ENCODE data around the gene LVRN.
"Not testable (repeated sequence)": the region's sequence is repeated elsewhere in the genome, so short reads cannot be mapped to it uniquely, and the experiment has no call there.

LVRN gene
- total RNA-seq, result 0 to 0.49 (median 0.12) reads per million in 9 experiments

- Mint-ChIP-seq H3K27me3 (peaks cover 42 to 51% of the 10 kb centered on the region in 2 donors), H3K4me3 (peak within 1 kb of the TSS; percentile 5 to 68)
Observed at GRCh38 chr5:115962239-115962564, at the start of gene LVRN. Gene LVRN, plus strand, starts transcription at chr5:115962475. Its CDS starts 143 bp downstream, at chr5:115962618.

GRCh38 chr5:115913623-115914400 is 48.5 kb upstream of the LVRN start:
- not testable (repeated sequence) for H3K27me3 Mint-ChIP-seq; H3K4me1 Mint-ChIP-seq (ENCODE audit: low read depth in 2 of 2); DNase-seq; H3K9me3 Mint-ChIP-seq; H3K4me3 Mint-ChIP-seq; H3K36me3 Mint-ChIP-seq (ENCODE audit: insufficient read depth); ATAC-seq (replicated peaks); H3K27ac Mint-ChIP-seq

More at GRCh38 chr5:115962239-115962564, at the start of gene LVRN:
- Mint-ChIP-seq H3K4me1 (ENCODE audit: low read depth in 2 of 2) (peaks cover 0 to 14% of the 10 kb centered on the region in 2 donors), H3K9me3 (no peaks in the 10 kb centered on the region), H3K27ac (no peak within 1 kb of the TSS), H3K36me3 (ENCODE audit: insufficient read depth) (no peaks in the 10 kb centered on the region)
- ATAC-seq (replicated peaks), result no peak
- no peak for DNase-seq

GRCh38 chr5:115920171-115920725 is 42.0 kb upstream of the LVRN start:
- no peak for ATAC-seq (replicated peaks)
- Mint-ChIP-seq H3K4me3 (no peak overlapping the region), H3K36me3 (ENCODE audit: insufficient read depth) (no peaks in the 10 kb centered on the region), H3K27me3 (no peaks in the 10 kb centered on the region), H3K27ac (no peak overlapping the region), H3K4me1 (ENCODE audit: low read depth in 2 of 2) (no peaks in the 10 kb centered on the region), H3K9me3 (no peaks in the 10 kb centered on the region)
- DNase-seq, result no peak

GRCh38 chr5:115928578-115929407 is 33.5 kb upstream of the LVRN start:
- H3K4me1 Mint-ChIP-seq (ENCODE audit: low read depth in 2 of 2); H3K27ac Mint-ChIP-seq; H3K27me3 Mint-ChIP-seq; H3K4me3 Mint-ChIP-seq; H3K9me3 Mint-ChIP-seq; H3K36me3 Mint-ChIP-seq (ENCODE audit: insufficient read depth); DNase-seq; ATAC-seq (replicated peaks): not testable (repeated sequence)

GRCh38 chr5:115930171-115930570 is 32.1 kb upstream of the LVRN start:
- not testable (repeated sequence) for H3K4me1 Mint-ChIP-seq (ENCODE audit: low read depth in 2 of 2); H3K36me3 Mint-ChIP-seq (ENCODE audit: insufficient read depth); ATAC-seq (replicated peaks); H3K9me3 Mint-ChIP-seq; DNase-seq; H3K27ac Mint-ChIP-seq; H3K4me3 Mint-ChIP-seq; H3K27me3 Mint-ChIP-seq

GRCh38 chr5:115930630-115931337 is 31.5 kb upstream of the LVRN start:
- no peaks in the 10 kb centered on the region for H3K4me1 Mint-ChIP-seq (ENCODE audit: low read depth in 2 of 2)
- no peaks in the 10 kb centered on the region for H3K9me3 Mint-ChIP-seq
- DNase-seq (no peak), ATAC-seq (replicated peaks) (no peak)
- H3K27ac Mint-ChIP-seq, result no peak overlapping the region
- H3K27me3 Mint-ChIP-seq, result no peaks in the 10 kb centered on the region
- H3K4me3 Mint-ChIP-seq, result no peak overlapping the region
- no peaks in the 10 kb centered on the region for H3K36me3 Mint-ChIP-seq (ENCODE audit: insufficient read depth)

- Mint-ChIP-seq H3K4me3 (no peak overlapping the region), H3K36me3 (ENCODE audit: insufficient read depth) (no peaks in the 10 kb centered on the region), H3K4me1 (ENCODE audit: low read depth in 2 of 2) (no peaks in the 10 kb centered on the region), H3K27me3 (no peaks in the 10 kb centered on the region), H3K9me3 (no peaks in the 10 kb centered on the region), H3K27ac (no peak overlapping the region)
- ATAC-seq (replicated peaks) (no peak), DNase-seq (no peak)
Observed at GRCh38 chr5:115932991-115933390, 29.3 kb upstream of the LVRN start.

- Mint-ChIP-seq H3K27me3 (no peaks in the 10 kb centered on the region), H3K36me3 (ENCODE audit: insufficient read depth) (no peaks in the 10 kb centered on the region), H3K9me3 (no peaks in the 10 kb centered on the region), H3K27ac (no peak overlapping the region), H3K4me1 (ENCODE audit: low read depth in 2 of 2) (no peaks in the 10 kb centered on the region), H3K4me3 (no peak overlapping the region)
- ATAC-seq (replicated peaks) (no peak), DNase-seq (no peak)
Observed at GRCh38 chr5:115934388-115934974, 27.8 kb upstream of the LVRN start.

- H3K4me3 Mint-ChIP-seq, result no peak overlapping the region
- no peak overlapping the region for H3K27ac Mint-ChIP-seq
- ATAC-seq (replicated peaks), result no peak
- no peak for DNase-seq
- no peaks in the 10 kb centered on the region for H3K9me3 Mint-ChIP-seq
- no peaks in the 10 kb centered on the region for H3K4me1 Mint-ChIP-seq (ENCODE audit: low read depth in 2 of 2)
- no peaks in the 10 kb centered on the region for H3K36me3 Mint-ChIP-seq (ENCODE audit: insufficient read depth)
- H3K27me3 Mint-ChIP-seq, result peaks cover 0 to 1% of the 10 kb centered on the region in 2 donors
Observed at GRCh38 chr5:115936031-115936430, 26.2 kb upstream of the LVRN start.

- H3K4me1 Mint-ChIP-seq (ENCODE audit: low read depth in 2 of 2), result no peaks in the 10 kb centered on the region
- ATAC-seq (replicated peaks), result no peak
- H3K4me3 Mint-ChIP-seq, result no peak overlapping the region
- H3K9me3 Mint-ChIP-seq, result no peaks in the 10 kb centered on the region
- H3K36me3 Mint-ChIP-seq (ENCODE audit: insufficient read depth), result no peaks in the 10 kb centered on the region
- H3K27ac Mint-ChIP-seq, result no peak overlapping the region
- DNase-seq, result no peak
- H3K27me3 Mint-ChIP-seq, result peaks cover 0 to 12% of the 10 kb centered on the region in 2 donors
Observed at GRCh38 chr5:115939059-115939458, 23.2 kb upstream of the LVRN start.

GRCh38 chr5:115940080-115940810 is 22.0 kb upstream of the LVRN start:
- peaks cover 0 to 13% of the 10 kb centered on the region in 2 donors for H3K27me3 Mint-ChIP-seq
- no peaks in the 10 kb centered on the region for H3K36me3 Mint-ChIP-seq (ENCODE audit: insufficient read depth)
- DNase-seq (no peak), ATAC-seq (replicated peaks) (no peak)
- no peaks in the 10 kb centered on the region for H3K4me1 Mint-ChIP-seq (ENCODE audit: low read depth in 2 of 2)
- no peaks in the 10 kb centered on the region for H3K9me3 Mint-ChIP-seq
- no peak overlapping the region for H3K27ac Mint-ChIP-seq
- H3K4me3 Mint-ChIP-seq, result no peak overlapping the region

GRCh38 chr5:115941051-115941675 is 21.1 kb upstream of the LVRN start:
- Mint-ChIP-seq H3K36me3 (ENCODE audit: insufficient read depth) (no peaks in the 10 kb centered on the region), H3K9me3 (no peaks in the 10 kb centered on the region), H3K4me1 (ENCODE audit: low read depth in 2 of 2) (no peaks in the 10 kb centered on the region), H3K4me3 (no peak overlapping the region), H3K27me3 (peaks cover 0 to 13% of the 10 kb centered on the region in 2 donors), H3K27ac (no peak overlapping the region)
- no peak for DNase-seq
- no peak for ATAC-seq (replicated peaks)
